AG10803 (cell line): Measurements from ENCODE around the gene CACNA1S.
A peak's percentile ranks its signal among the peaks of the same experiment; 100 is the strongest.

Experiments used
- DNase-seq: peaks from one replicate; pipeline ENCODE4 v3.0.0; 2010; ENCODE audit warnings: low read depth
- H3K4me3 ChIP-seq: 2 replicates; pipeline ENCODE4 v1.5.1; 2011; ENCODE audit warnings: mild to moderate bottlenecking, low read length, control low read depth
- TF ChIP-seq, protein P1 (sequence below): conservative IDR thresholded peaks from 2 replicates; pipeline ENCODE4 v1.5.1; 2011; ENCODE audit warnings: mild to moderate bottlenecking, low read length, control low read depth, inconsistent platforms

The CACNA1S gene

DNA sequence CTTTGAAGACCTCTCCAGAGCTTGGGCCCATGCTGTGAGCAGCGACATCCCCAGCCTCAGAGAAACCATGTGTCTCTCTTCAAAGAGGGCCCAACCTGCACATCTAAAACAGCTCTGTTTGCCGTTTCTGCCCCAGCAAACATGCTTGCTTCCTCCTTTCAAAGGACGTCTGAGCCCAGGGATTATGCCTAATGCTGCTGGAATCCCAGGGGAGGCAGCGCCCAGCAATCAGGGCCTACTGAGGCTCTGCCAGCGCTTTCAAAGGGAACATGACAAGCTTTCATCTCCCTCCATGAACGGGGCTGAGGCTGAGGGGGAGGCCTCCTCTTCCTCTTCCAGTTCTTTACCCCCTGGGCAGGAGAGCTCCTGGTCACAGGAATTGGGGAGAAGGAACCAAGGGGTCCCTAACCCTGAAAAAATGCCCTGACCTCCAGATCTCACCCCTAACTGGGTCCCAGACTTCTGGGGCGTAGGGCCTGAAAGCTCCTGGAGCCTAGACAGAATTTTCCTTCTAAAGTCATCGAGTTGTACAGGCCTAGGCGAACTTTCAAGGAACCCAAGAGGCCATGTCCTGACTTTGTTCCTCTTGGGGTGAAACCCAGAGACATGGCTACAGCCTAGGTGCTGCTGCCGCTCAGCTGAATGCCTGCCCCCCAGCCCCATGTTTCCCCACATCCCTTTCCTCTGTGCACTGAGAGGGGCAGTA, 28.2 kb upstream of the CACNA1S start:
- no peak for DNase-seq
- TF ChIP-seq, protein P1, sequence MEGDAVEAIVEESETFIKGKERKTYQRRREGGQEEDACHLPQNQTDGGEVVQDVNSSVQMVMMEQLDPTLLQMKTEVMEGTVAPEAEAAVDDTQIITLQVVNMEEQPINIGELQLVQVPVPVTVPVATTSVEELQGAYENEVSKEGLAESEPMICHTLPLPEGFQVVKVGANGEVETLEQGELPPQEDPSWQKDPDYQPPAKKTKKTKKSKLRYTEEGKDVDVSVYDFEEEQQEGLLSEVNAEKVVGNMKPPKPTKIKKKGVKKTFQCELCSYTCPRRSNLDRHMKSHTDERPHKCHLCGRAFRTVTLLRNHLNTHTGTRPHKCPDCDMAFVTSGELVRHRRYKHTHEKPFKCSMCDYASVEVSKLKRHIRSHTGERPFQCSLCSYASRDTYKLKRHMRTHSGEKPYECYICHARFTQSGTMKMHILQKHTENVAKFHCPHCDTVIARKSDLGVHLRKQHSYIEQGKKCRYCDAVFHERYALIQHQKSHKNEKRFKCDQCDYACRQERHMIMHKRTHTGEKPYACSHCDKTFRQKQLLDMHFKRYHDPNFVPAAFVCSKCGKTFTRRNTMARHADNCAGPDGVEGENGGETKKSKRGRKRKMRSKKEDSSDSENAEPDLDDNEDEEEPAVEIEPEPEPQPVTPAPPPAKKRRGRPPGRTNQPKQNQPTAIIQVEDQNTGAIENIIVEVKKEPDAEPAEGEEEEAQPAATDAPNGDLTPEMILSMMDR: no peak
- no peak overlapping the region for H3K4me3 ChIP-seq

DNA sequence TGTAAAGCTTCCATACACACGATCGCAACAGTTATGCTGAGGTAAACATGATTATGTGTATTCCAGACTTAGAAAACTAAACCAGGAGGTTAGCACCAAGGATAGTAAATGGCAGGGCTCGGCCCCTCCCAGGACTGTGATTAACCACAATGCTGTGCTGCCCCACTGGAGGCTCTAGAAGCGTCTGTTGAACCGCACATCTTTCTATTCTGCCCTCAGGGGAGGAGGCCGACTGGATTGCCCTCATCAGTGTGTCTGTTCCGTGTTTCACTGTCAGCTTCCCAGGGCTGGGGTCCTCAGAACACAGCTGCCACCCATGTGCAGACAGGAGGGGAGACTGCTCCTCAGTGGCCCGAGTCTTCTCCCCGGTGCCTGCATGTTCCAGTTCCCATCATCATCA, 27.5 kb upstream of the CACNA1S start:
- H3K4me3 ChIP-seq: no peak overlapping the region
- no peak for DNase-seq
- TF ChIP-seq, protein P1: no peak

DNA sequence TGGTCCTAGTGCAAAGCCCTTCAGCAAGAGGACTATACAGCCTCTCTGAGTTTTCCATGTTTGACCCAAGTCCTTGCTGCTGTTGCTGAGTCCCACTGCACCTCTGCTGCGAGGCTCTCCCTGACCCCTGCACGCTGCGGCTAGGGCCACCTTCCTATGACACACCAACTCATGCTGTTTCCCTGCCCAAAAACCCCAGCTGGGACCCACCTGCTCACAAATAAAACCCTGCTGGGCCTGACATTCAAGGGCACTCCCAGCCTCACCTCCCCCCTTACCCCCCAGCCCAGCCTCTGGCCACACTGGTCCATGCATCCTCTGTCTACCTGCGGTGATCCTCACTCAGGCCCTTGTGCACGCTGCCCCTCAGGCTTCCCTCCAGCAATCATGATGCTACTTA, 27.1 kb upstream of the CACNA1S start:
- DNase-seq: no peak
- H3K4me3 ChIP-seq: no peak overlapping the region

DNA sequence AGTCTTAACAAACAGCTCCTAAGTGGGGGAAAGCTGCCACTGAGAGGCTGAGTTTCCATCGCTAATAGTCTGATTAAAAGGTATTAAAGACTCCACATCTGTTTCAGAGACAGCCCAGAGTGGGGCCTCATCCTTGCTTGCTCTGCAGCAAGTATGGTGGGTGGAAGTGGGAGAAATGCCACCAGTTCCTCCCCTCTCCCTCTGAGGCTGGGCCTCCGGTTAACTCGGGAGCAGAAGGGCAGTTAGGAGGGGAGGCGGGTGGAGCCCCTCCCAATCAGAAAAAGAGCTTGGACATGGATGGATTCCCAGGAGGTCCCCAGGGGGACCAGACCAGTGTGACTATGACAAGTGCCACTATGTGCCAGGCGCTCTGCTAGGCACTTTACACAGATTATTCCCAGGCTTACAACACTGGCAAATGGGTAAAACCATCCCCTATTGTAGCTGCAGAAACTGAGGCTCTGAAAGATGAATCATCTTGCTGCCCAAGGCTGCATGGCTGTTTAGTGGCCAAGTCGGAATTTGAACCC, 26.1 kb upstream of the CACNA1S start:
- DNase-seq: no peak
- TF ChIP-seq, protein P1: no peak
- H3K4me3 ChIP-seq: no peak overlapping the region

More for the DNA sequence above, 27.1 kb upstream of the CACNA1S start:
- TF ChIP-seq, protein P1: no peak

DNA sequence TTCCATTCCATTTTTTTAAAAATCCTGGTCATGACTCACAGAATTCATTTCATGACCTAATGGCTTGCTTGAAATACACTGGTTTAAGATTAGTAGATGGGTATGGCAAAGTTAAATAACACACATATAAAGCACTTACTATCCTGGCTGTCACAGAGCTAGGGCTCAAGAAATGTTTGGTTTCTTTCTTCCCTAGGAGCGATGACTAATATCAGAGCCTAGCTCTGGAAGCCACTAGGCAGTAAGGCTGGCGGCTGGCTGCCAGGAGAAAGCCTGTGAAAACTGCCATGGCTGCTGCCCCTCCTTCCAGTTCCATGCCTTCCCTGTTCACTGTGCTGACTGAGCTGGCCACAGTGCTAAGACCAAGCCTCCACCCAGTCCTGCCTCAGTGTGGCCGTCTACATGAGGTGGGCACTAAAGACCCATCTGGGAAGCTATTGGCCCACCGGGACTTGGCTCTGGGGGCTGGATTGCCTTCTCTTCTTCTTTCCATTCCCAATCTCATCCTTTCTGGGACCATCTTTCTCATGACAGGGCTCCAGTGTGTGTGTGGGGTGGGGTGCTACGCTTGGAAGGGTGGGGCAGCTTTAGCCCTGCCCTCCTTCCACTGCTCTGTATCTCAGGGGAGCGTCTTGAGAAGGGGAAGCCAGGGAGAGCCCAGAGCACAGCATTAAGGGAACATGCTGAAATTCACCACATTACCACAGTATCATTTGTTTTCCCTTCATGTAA, 25.5 kb upstream of the CACNA1S start:
- TF ChIP-seq, protein P1: no peak
- peak; percentile 89 for DNase-seq
- H3K4me3 ChIP-seq: no peak overlapping the region

DNA sequence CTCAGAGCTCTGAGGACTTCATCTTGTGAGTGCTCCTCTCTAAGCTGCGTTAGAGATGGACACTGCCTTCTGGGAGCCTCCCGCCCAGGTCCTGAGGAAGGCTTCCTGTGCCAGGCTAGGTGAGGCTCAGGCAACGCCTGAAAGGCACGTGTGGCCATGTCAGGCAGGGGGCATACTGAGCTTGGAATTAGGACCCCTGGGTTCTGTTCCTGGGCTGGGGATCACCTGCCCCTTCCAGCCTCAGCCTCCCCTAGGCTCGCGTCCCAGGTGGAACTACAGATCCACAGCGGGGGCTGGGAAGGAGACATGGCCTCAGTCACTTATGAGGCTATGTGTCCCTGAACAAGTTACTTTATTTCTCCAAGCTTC, 24.8 kb upstream of the CACNA1S start:
- DNase-seq: no peak
- H3K4me3 ChIP-seq: no peak overlapping the region
- TF ChIP-seq, protein P1: no peak
